ENCODE data around the gene MAP3K4. TPM values are rescaled to one million over a fixed set of nuclear protein-coding genes. Genes with fewer than 3 reads are reported as not detected.
A peak's percentile ranks its signal among the peaks of the same experiment; 100 is the strongest.

MAP3K4 gene
- total and polyA plus RNA-seq, 2 donors from 2014 or later, result 13.0 to 52.8 TPM

- FAIRE-seq, result no peak
Observed at GRCh38 chr6:161038229-161039031, 46.9 kb downstream of the MAP3K4 start.

DNA sequence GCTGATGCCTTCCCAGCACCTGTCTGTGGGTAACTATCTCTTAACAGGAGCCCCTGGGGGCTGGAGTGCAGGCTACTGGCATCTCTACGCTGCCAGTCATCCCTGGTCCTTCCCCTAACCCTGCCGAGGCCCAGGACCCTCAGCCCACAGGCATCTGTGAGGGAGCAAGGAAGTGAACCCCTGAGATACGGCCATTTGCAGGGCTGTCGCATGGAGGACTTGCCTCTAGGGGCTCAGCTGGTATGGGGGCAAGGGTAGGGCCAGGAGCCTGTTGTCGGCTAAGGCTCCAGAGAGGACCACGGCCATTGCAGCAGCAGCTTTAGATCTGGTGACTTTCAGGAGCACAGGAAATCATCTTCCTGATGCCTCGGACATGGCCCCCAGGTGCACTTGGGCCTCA lies 49.7 kb downstream of the MAP3K4 start:
- no peak overlapping the region for H3K4me3 ChIP-seq (ENCODE audit: low read length in 3 of 3)
- no peak overlapping the region for H3K9ac ChIP-seq (ENCODE audit: low read length in 3 of 3)
- H3K27ac ChIP-seq (ENCODE audit: low read depth in 2 of 2, low read length in 2 of 2), result no peak overlapping the region
- peaks cover 2 to 7% (median 3%) of the 10 kb centered on the region in 3 donors for H3K36me3 ChIP-seq (ENCODE audit: control insufficient read depth in 2 of 3, insufficient read depth in 3 of 3, low read length in 3 of 3)
- intact Hi-C loops (cut with DNase I), result no loop called here
- FAIRE-seq (no peak), DNase-seq (no peak)
- TF ChIP-seq CTCF (IDR thresholded peaks at IDR 0.05; ENCODE audit: borderline replicate concordance, extremely low read depth, insufficient read depth), result no peak
- no peaks in the 10 kb centered on the region for H3K27me3 ChIP-seq (ENCODE audit: control insufficient read depth, insufficient read depth, low read length)
- H3K4me1 ChIP-seq (ENCODE audit: control insufficient read depth in 2 of 3, insufficient read depth in 2 of 3, low read depth in 1 of 3, low read length in 3 of 3), result no peaks in the 10 kb centered on the region
- H3K9me3 ChIP-seq (ENCODE audit: control insufficient read depth in 2 of 3, insufficient read depth in 1 of 3, low read length in 3 of 3), result no peaks in the 10 kb centered on the region

More at GRCh38 chr6:161038229-161039031, 46.9 kb downstream of the MAP3K4 start:
- Histone ChIP-seq H3K4me1 (ENCODE audit: control insufficient read depth in 2 of 3, insufficient read depth in 2 of 3, low read depth in 1 of 3, low read length in 3 of 3) (no peaks in the 10 kb centered on the region), H3K27me3 (ENCODE audit: control insufficient read depth, insufficient read depth, low read length) (no peaks in the 10 kb centered on the region), H3K9ac (ENCODE audit: low read length in 3 of 3) (no peak overlapping the region), H3K27ac (ENCODE audit: low read depth in 2 of 2, low read length in 2 of 2) (no peak overlapping the region), H3K9me3 (ENCODE audit: control insufficient read depth in 2 of 3, insufficient read depth in 1 of 3, low read length in 3 of 3) (no peaks in the 10 kb centered on the region), H3K4me3 (ENCODE audit: low read length in 3 of 3) (no peak overlapping the region), H3K36me3 (ENCODE audit: control insufficient read depth in 2 of 3, insufficient read depth in 3 of 3, low read length in 3 of 3) (peaks cover 2 to 12% (median 5%) of the 10 kb centered on the region in 3 donors)
- TF ChIP-seq CTCF (IDR thresholded peaks at IDR 0.05; ENCODE audit: borderline replicate concordance, extremely low read depth, insufficient read depth), result no peak
- DNase-seq, result peak in 3 of 5 donors; percentile 8 to 69 (median 10)
- intact Hi-C loops (cut with DNase I), result no loop called here

GRCh38 chr6:161044335-161044734 lies 52.8 kb downstream of the MAP3K4 start:
- no peak overlapping the region for H3K9ac ChIP-seq (ENCODE audit: low read length in 3 of 3)
- no peak overlapping the region for H3K27ac ChIP-seq (ENCODE audit: low read depth in 2 of 2, low read length in 2 of 2)
- H3K27me3 ChIP-seq (ENCODE audit: control insufficient read depth, insufficient read depth, low read length), result no peaks in the 10 kb centered on the region
- DNase-seq (no peak), FAIRE-seq (no peak)
- no peak for TF ChIP-seq CTCF (IDR thresholded peaks at IDR 0.05; ENCODE audit: borderline replicate concordance, extremely low read depth, insufficient read depth)
- H3K9me3 ChIP-seq (ENCODE audit: control insufficient read depth in 2 of 3, insufficient read depth in 1 of 3, low read length in 3 of 3), result no peaks in the 10 kb centered on the region
- no peaks in the 10 kb centered on the region for H3K4me1 ChIP-seq (ENCODE audit: control insufficient read depth in 2 of 3, insufficient read depth in 2 of 3, low read depth in 1 of 3, low read length in 3 of 3)
- no peak overlapping the region for H3K4me3 ChIP-seq (ENCODE audit: low read length in 3 of 3)
- H3K36me3 ChIP-seq (ENCODE audit: control insufficient read depth in 2 of 3, insufficient read depth in 3 of 3, low read length in 3 of 3), result peaks cover 0 to 8% (median 5%) of the 10 kb centered on the region in 3 donors
- intact Hi-C loops (cut with DNase I), result no loop called here
